HepG2 (cell line): ENCODE data around the gene SUN5. TPM values are rescaled to one million over a fixed set of nuclear protein-coding genes. Genes with fewer than 3 reads are reported as not detected.

Experiments used
- DZIP1 ChIP-seq: sonication (generic); formaldehyde crosslinking; IDR thresholded peaks from 2 replicates; pipeline ENCODE4 v1.5.0; 2020; ENCODE audit warnings: mild to moderate bottlenecking, missing genetic modification reagents
- ETV5 ChIP-seq: IDR thresholded peaks from 2 replicates; pipeline ENCODE4 v1.6.1; 2018; ENCODE audit warnings: missing biosample characterization, missing genetic modification reagents, inconsistent platforms, borderline replicate concordance
- ZFAT ChIP-seq: sonication (generic); formaldehyde crosslinking; conservative IDR thresholded peaks from 2 replicates; pipeline ENCODE4 v1.8.1; 2023; ENCODE audit warnings: missing genetic modification reagents, inconsistent platforms
- ZNF260 ChIP-seq: sonication (generic); formaldehyde crosslinking; IDR thresholded peaks from 2 replicates; pipeline ENCODE4 v1.4.0; 2020; ENCODE audit warnings: missing genetic modification reagents, low read depth, mild to moderate bottlenecking, borderline replicate concordance
- ZNF432 ChIP-seq: sonication (generic); formaldehyde crosslinking; IDR thresholded peaks from 2 replicates; pipeline ENCODE4 v1.5.0; 2020; ENCODE audit warnings: missing genetic modification reagents, mild to moderate bottlenecking, borderline replicate concordance
- ZNF496 ChIP-seq: sonication (generic); formaldehyde crosslinking; IDR thresholded peaks from 2 replicates; pipeline ENCODE4 v1.8.1; 2023; ENCODE audit warnings: mild to moderate bottlenecking, moderate library complexity, missing genetic modification reagents; ENCODE audit not compliant: insufficient replicate concordance
- ZNF563 ChIP-seq: sonication (generic); formaldehyde crosslinking; IDR thresholded peaks from 2 replicates; pipeline ENCODE4 v1.8.0; 2022; ENCODE audit warnings: mild to moderate bottlenecking, moderate library complexity, missing genetic modification reagents
- ZNF768 ChIP-seq: sonication (generic); formaldehyde crosslinking; IDR thresholded peaks from 2 replicates; pipeline ENCODE4 v1.4.0; 2020; ENCODE audit warnings: missing genetic modification reagents
- polyA plus RNA-seq, 8 experiments: library from polyadenylated mRNA; depleted of rRNA in 3 of 8; stranded (reverse) in 7 of 8; unstranded in 1 of 8; fragments of >200 nt; fragmentation: Illumina TruSeq in 4 of 8; extraction: Trizol in 4 of 8; gene quantifications; 2 replicates each; pipeline versions ENCODE4 v1.2.1 to v1.2.3, GENCODE V29; 2011 to 2016; ENCODE audit warnings: low read depth in 4 of 8, missing spikeins in 1 of 8, mixed read lengths in 1 of 8; ENCODE audit not compliant: insufficient read depth in 1 of 8
- total RNA-seq, 5 experiments: library from RNA; depleted of rRNA; stranded (reverse); fragments of >200 nt; fragmentation: Illumina TruSeq; extraction: Trizol; gene quantifications; 2 replicates each; pipeline ENCODE4 v1.2.3, GENCODE V29; 2016; ENCODE audit warnings: low read depth in 1 of 5
- TF ChIP-seq, protein P1 (sequence below): sonication (generic); formaldehyde crosslinking; IDR thresholded peaks from 2 replicates; pipeline ENCODE4 v1.4.0; 2020; ENCODE audit warnings: missing genetic modification reagents, mild to moderate bottlenecking, borderline replicate concordance
- TF ChIP-seq, protein P2 (sequence below): sonication (generic); formaldehyde crosslinking; IDR thresholded peaks from 2 replicates; pipeline ENCODE4 v1.5.1; 2020; ENCODE audit warnings: missing genetic modification reagents, mild to moderate bottlenecking, borderline replicate concordance
- TF ChIP-seq, protein P3 (sequence below): sonication (generic); formaldehyde crosslinking; conservative IDR thresholded peaks from 2 replicates; pipeline ENCODE4 v1.4.0; 2020; ENCODE audit warnings: missing genetic modification reagents
- TF ChIP-seq, protein P4 (sequence below): sonication (generic); formaldehyde crosslinking; IDR thresholded peaks from 2 replicates; pipeline ENCODE4 v1.4.0; 2020; ENCODE audit warnings: missing genetic modification reagents
- TF ChIP-seq, protein P5 (sequence below): sonication (generic); formaldehyde crosslinking; IDR thresholded peaks from 2 replicates; pipeline ENCODE4 v1.4.0; 2020; ENCODE audit warnings: missing genetic modification reagents, borderline replicate concordance

The SUN5 gene
- total and polyA plus RNA-seq, 2 of the 13 experiments (the other 11 are each of a cell fraction or from before 2014, with no cell fraction given): not detected

DNA sequence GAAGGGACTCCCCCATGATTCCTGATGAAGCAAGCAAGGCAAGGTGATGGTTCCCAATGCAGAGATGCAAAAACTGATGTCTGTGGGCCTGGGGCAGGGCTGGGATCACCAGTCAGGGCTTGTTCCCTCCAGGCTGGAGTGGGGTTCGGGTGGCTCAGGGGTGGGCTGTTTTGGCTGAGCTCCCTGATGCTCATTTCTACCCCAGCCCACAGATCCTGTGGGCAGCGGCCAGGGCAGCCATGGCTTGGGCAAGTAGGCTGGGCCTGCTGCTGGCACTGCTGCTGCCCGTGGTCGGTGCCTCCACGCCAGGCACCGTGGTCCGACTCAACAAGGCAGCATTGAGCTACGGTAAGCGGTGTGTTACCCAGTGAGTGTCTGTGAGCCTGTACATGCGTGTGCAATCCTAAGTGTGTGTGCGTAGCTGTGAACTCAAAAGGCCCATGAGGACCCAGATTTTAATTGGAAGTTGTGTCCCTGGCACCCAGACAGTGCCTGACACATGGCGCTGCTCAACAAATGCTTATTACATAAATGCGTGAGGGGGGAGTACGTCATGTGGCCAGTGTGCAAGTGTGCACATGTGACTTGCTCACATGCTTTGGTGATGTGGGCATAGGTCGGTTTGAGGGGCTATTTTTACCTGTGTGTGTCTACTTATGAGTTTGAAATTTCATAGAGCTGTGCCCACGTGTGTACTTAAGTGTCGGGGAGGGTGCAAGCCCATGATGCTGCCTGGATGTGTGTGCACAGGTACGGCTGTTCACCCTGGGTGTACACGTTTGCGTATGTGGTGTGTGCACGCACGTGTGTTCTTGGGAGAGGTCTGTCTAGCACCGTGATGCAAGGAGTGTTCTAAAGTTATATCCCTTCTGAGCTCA lies 4.3 kb upstream of the SUN5 start (continued):
- TF ChIP-seq DZIP1 (CRISPR knock-in tag) (peak; percentile 95), ZNF768 (CRISPR knock-in tag) (peak; percentile 63; the same call in 1 of the 2 replicates), ZNF563 (no peak), ZNF432 (no peak; the same call in 1 of the 2 replicates), ETV5 (0 out of 2 replicates have a peak, but pooled peaks have one; percentile 19), ZFAT (no peak), ZNF260 (CRISPR knock-in tag) (no peak), ZNF496 (CRISPR knock-in tag) (no peak)
- TF ChIP-seq, protein P1, sequence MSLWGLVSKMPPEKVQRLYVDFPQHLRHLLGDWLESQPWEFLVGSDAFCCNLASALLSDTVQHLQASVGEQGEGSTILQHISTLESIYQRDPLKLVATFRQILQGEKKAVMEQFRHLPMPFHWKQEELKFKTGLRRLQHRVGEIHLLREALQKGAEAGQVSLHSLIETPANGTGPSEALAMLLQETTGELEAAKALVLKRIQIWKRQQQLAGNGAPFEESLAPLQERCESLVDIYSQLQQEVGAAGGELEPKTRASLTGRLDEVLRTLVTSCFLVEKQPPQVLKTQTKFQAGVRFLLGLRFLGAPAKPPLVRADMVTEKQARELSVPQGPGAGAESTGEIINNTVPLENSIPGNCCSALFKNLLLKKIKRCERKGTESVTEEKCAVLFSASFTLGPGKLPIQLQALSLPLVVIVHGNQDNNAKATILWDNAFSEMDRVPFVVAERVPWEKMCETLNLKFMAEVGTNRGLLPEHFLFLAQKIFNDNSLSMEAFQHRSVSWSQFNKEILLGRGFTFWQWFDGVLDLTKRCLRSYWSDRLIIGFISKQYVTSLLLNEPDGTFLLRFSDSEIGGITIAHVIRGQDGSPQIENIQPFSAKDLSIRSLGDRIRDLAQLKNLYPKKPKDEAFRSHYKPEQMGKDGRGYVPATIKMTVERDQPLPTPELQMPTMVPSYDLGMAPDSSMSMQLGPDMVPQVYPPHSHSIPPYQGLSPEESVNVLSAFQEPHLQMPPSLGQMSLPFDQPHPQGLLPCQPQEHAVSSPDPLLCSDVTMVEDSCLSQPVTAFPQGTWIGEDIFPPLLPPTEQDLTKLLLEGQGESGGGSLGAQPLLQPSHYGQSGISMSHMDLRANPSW (CRISPR knock-in tag): no peak
- TF ChIP-seq, protein P2, sequence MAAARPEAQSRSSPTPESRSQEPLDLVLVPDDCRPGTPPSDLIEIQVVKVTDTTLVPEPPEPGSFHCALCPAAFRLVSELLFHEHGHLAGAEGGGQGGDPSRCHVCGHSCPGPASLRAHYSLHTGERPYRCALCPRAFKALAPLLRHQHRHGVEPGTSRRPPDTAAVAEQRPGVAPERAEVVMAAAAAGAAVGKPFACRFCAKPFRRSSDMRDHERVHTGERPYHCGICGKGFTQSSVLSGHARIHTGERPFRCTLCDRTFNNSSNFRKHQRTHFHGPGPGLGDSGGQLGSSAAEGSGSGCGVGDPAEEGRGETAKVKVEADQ (CRISPR knock-in tag): no peak
- TF ChIP-seq, protein P3, sequence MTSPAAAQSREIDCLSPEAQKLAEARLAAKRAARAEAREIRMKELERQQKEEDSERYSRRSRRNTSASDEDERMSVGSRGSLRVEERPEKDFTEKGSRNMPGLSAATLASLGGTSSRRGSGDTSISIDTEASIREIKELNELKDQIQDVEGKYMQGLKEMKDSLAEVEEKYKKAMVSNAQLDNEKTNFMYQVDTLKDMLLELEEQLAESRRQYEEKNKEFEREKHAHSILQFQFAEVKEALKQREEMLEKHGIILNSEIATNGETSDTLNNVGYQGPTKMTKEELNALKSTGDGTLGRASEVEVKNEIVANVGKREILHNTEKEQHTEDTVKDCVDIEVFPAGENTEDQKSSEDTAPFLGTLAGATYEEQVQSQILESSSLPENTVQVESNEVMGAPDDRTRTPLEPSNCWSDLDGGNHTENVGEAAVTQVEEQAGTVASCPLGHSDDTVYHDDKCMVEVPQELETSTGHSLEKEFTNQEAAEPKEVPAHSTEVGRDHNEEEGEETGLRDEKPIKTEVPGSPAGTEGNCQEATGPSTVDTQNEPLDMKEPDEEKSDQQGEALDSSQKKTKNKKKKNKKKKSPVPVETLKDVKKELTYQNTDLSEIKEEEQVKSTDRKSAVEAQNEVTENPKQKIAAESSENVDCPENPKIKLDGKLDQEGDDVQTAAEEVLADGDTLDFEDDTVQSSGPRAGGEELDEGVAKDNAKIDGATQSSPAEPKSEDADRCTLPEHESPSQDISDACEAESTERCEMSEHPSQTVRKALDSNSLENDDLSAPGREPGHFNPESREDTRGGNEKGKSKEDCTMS (CRISPR knock-in tag): no peak
- TF ChIP-seq, protein P4, sequence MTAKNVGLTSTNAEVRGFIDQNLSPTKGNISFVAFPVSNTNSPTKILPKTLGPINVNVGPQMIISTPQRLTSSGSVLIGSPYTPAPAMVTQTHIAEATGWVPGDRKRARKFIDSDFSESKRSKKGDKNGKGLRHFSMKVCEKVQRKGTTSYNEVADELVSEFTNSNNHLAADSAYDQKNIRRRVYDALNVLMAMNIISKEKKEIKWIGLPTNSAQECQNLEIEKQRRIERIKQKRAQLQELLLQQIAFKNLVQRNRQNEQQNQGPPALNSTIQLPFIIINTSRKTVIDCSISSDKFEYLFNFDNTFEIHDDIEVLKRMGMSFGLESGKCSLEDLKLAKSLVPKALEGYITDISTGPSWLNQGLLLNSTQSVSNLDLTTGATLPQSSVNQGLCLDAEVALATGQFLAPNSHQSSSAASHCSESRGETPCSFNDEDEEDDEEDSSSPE (CRISPR knock-in tag): no peak; the same call in 1 of the 2 replicates
- TF ChIP-seq, protein P5, sequence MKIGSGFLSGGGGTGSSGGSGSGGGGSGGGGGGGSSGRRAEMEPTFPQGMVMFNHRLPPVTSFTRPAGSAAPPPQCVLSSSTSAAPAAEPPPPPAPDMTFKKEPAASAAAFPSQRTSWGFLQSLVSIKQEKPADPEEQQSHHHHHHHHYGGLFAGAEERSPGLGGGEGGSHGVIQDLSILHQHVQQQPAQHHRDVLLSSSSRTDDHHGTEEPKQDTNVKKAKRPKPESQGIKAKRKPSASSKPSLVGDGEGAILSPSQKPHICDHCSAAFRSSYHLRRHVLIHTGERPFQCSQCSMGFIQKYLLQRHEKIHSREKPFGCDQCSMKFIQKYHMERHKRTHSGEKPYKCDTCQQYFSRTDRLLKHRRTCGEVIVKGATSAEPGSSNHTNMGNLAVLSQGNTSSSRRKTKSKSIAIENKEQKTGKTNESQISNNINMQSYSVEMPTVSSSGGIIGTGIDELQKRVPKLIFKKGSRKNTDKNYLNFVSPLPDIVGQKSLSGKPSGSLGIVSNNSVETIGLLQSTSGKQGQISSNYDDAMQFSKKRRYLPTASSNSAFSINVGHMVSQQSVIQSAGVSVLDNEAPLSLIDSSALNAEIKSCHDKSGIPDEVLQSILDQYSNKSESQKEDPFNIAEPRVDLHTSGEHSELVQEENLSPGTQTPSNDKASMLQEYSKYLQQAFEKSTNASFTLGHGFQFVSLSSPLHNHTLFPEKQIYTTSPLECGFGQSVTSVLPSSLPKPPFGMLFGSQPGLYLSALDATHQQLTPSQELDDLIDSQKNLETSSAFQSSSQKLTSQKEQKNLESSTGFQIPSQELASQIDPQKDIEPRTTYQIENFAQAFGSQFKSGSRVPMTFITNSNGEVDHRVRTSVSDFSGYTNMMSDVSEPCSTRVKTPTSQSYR: peak; percentile 40; the same call in 1 of the 2 replicates
